Ovary (tissue), 3 donors: ENCODE data around the gene ASB10.

Experiments used
- CTCF ChIP-seq, 3 donors: fragments of 450-650 bp in 2 of 3; fragments of 200-600 bp in 1 of 3; IDR thresholded peaks; one replicate each; pipeline versions ENCODE4 v1.5.1 to v1.8.0; 2016 to 2022; ENCODE audit warnings: antibody characterized with exemption in 3 of 3, mild to moderate bottlenecking in 1 of 3
- EP300 ChIP-seq: sonication (generic); formaldehyde crosslinking; IDR thresholded peaks from one replicate; pipeline ENCODE4 v1.6.1; 2017; ENCODE audit warnings: antibody characterized with exemption
- POLR2A ChIP-seq: fragments of 450-650 bp; IDR thresholded peaks from one replicate; pipeline ENCODE4 v1.6.1; 2017; ENCODE audit warnings: antibody characterized with exemption, mild to moderate bottlenecking, moderate library complexity
- donor health status: DM: no; HTN: no; CAD: no.

GRCh38 chr7:151166629-151167196 lies 20.3 kb downstream of the ASB10 start:
- TF ChIP-seq POLR2A (no peak), EP300 (no peak), CTCF (IDR thresholded peaks at IDR 0.05) (no peak)
